Prostate gland (tissue), 2 donors: ENCODE data around the gene SIRT5. TPM values are rescaled to one million over a fixed set of nuclear protein-coding genes. Genes with fewer than 3 reads are reported as not detected.

Experiments
- DNase-seq: peaks from one replicate; pipeline ENCODE4 v3.0.0-alpha.2; 2019; ENCODE audit warnings: low spot score
- H3K27ac ChIP-seq, 2 donors: fragments of 200-600 bp; sonication (generic); 2 replicates each; pipeline ENCODE4 v1.5.1; 2017 to 2019
- H3K27me3 ChIP-seq: fragments of 200-600 bp; sonication (generic); replicated peaks from 2 replicates; pipeline ENCODE4 v1.5.1; 2019; ENCODE audit not compliant: insufficient read depth
- H3K36me3 ChIP-seq, 2 donors: fragments of 200-600 bp; sonication (generic); 1 replicate in 1 of 2; 2 replicates in 1 of 2; pipeline versions ENCODE4 v1.5.1 to v1.8.1; 2017 to 2019
- H3K4me1 ChIP-seq: fragments of 200-600 bp; sonication (generic); replicated peaks from 2 replicates; pipeline ENCODE4 v1.5.1; 2019
- H3K4me3 ChIP-seq, 2 donors: fragments of 200-600 bp; sonication (generic); 2 replicates each; pipeline ENCODE4 v1.5.1; 2017 to 2019
- H3K9me3 ChIP-seq: fragments of 200-600 bp; sonication (generic); 2 replicates; pipeline ENCODE4 v1.5.1; 2017
- CTCF ChIP-seq, 4 experiments: fragments of 200-600 bp in 2 of 4; fragments of 450-650 bp in 2 of 4; sonication (generic) in 2 of 4; IDR thresholded peaks; 1 replicate in 3 of 4; 2 replicates in 1 of 4; pipeline ENCODE4 v1.5.1; 2016 to 2019; ENCODE audit warnings: antibody characterized with exemption in 4 of 4, mild to moderate bottlenecking in 2 of 4, moderate library complexity in 2 of 4
- POLR2A ChIP-seq: fragments of 450-650 bp; IDR thresholded peaks from one replicate; pipeline ENCODE4 v1.6.1; 2016; ENCODE audit warnings: antibody characterized with exemption, mild to moderate bottlenecking
- POLR2AphosphoS5 ChIP-seq: sonication (generic); formaldehyde crosslinking; IDR thresholded peaks from one replicate; pipeline ENCODE4 v1.6.1; 2017; ENCODE audit warnings: antibody characterized with exemption
- WGBS: methylation state at CpG from one replicate; pipeline ENCODE4 v1.1.5; 2018; 5-methylcytosine and 5-hydroxymethylcytosine counted together
- intact Hi-C: fragments of 100-400 bp; cut with DNase I; formaldehyde crosslinking; loops from one replicate; pipeline ENCODE4 v1.14.2; 2022
- total RNA-seq, 2 donors: library from RNA; depleted of rRNA; stranded (reverse); fragments of >200 nt; gene quantifications; one replicate each; pipeline ENCODE4 v1.1.0, GENCODE V29; 2016

The SIRT5 gene
- total RNA-seq, 2 donors from 2014 or later = 9.1 to 11.5 TPM

DNA sequence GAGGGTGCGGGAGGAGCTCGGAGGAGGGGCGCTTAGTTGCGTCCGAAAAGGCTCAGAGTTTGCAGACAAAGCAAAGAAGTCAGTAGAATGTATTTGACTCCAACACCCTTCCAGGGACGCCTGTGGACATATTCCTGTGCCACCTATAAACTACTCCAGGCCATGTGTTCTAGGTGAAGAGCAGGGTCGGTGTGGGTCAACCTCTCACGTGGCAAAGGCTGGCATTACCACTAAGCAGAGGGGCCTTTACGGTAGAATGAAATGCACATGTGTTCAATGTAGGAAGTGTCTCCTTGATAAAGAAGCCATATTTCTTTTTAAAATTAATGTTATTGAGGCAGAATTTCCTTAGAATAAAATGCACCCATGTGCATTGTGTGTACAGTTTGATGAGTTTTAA lies 15.4 kb downstream of the SIRT5 start:
- intact Hi-C loops = no loop called here
- no peaks in the 10 kb centered on the region for H3K36me3 ChIP-seq
- H3K4me1 ChIP-seq = no peaks in the 10 kb centered on the region

GRCh38 chr6:13590574-13591153 lies 16.3 kb downstream of the SIRT5 start:
- Histone ChIP-seq H3K27ac (no peak overlapping the region), H3K4me3 (no peak overlapping the region), H3K36me3 (no peaks in the 10 kb centered on the region), H3K4me1 (no peaks in the 10 kb centered on the region), H3K27me3 (no peaks in the 10 kb centered on the region), H3K9me3 (no peaks in the 10 kb centered on the region)
- intact Hi-C loops = no loop called here
- no peak for DNase-seq
- WGBS = 89% methylated on average over 1 of the region's 1 CpG
- TF ChIP-seq POLR2AphosphoS5 (no peak), CTCF (IDR thresholded peaks at IDR 0.05) (no peak), POLR2A (no peak)

More for the DNA sequence above, 15.4 kb downstream of the SIRT5 start:
- Histone ChIP-seq H3K27me3 (no peaks in the 10 kb centered on the region), H3K9me3 (no peaks in the 10 kb centered on the region), H3K27ac (no peak overlapping the region), H3K4me3 (no peak overlapping the region)
- no peak for DNase-seq
- WGBS = 90% methylated on average over 9 of the region's 9 CpGs
- TF ChIP-seq POLR2A = no peak
- TF ChIP-seq POLR2AphosphoS5 = no peak
- TF ChIP-seq CTCF (IDR thresholded peaks at IDR 0.05) = no peak

DNA sequence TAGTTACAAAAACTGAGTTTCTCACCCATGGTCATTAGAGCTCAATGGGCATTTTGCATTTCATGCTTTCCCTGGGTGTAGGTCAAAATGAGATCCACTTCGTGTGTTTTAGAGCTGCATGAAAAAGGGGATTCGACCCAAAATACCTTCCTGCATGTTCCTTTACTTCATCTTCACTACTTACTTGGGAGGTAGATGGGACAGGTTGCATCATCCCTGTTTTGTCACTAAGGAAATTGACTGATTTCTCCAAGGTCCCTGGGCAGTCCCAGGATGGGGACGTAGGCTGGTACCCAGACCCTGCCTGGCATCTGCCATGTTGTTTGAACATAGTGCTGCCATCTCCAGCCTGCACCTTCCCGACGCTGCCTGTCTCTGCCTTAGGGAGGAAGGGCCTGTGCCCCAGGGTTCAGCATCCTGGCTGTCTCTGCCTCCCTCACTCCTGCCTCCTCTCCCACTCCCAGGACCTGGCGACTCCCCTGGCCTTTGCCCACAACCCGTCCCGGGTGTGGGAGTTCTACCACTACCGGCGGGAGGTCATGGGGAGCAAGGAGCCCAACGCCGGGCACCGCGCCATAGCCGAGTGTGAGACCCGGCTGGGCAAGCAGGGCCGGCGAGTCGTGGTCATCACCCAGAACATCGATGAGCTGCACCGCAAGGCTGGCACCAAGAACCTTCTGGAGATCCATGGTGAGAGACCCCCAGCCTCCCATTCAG lies 17.0 kb downstream of the SIRT5 start:
- TF ChIP-seq POLR2AphosphoS5 = no peak
- TF ChIP-seq CTCF (IDR thresholded peaks at IDR 0.05) = no peak
- 95% methylated on average over 21 of the region's 21 CpGs for WGBS
- Histone ChIP-seq H3K4me1 (no peaks in the 10 kb centered on the region), H3K4me3 (no peak overlapping the region), H3K36me3 (peaks cover 0 to 3% of the 10 kb centered on the region in 2 donors), H3K9me3 (no peaks in the 10 kb centered on the region), H3K27ac (no peak overlapping the region), H3K27me3 (no peaks in the 10 kb centered on the region)
- DNase-seq = no peak
- intact Hi-C loops = no loop called here

GRCh38 chr6:13593103-13593502 lies 18.7 kb downstream of the SIRT5 start:
- TF ChIP-seq CTCF (IDR thresholded peaks at IDR 0.05) (no peak), POLR2AphosphoS5 (no peak), POLR2A (no peak)
- H3K27me3 ChIP-seq = no peaks in the 10 kb centered on the region
- DNase-seq = no peak
- no peak overlapping the region for H3K27ac ChIP-seq
- peaks cover 0 to 3% of the 10 kb centered on the region in 2 donors for H3K36me3 ChIP-seq
- 70% methylated on average over 6 of the region's 6 CpGs for WGBS
- intact Hi-C loops = no loop called here
- H3K9me3 ChIP-seq = no peaks in the 10 kb centered on the region
- H3K4me1 ChIP-seq = no peaks in the 10 kb centered on the region
- no peak overlapping the region for H3K4me3 ChIP-seq

- Histone ChIP-seq H3K4me3 (no peak overlapping the region), H3K36me3 (peaks cover 0 to 3% of the 10 kb centered on the region in 2 donors), H3K9me3 (no peaks in the 10 kb centered on the region), H3K4me1 (no peaks in the 10 kb centered on the region), H3K27me3 (no peaks in the 10 kb centered on the region), H3K27ac (no peak overlapping the region)
- TF ChIP-seq POLR2AphosphoS5 = no peak
- TF ChIP-seq CTCF (IDR thresholded peaks at IDR 0.05) = no peak
- no peak for TF ChIP-seq POLR2A
- no peak for DNase-seq
- WGBS = 86% methylated on average over 6 of the region's 6 CpGs
- intact Hi-C loops = no loop called here
These were observed 19.3 kb downstream of the SIRT5 start for GRCh38 chr6:13593720-13594119.
